ENCODE results near the gene TNFRSF1B.
A peak's percentile ranks its signal among the peaks of the same experiment; 100 is the strongest.

The TNFRSF1B gene

GRCh38 chr1:12142141-12142823 is 24.5 kb upstream of the TNFRSF1B start:
- DNase-seq: no peak

- no peak for DNase-seq
Observed at GRCh38 chr1:12142891-12143630, 23.7 kb upstream of the TNFRSF1B start.

GRCh38 chr1:12143631-12144155 is 23.1 kb upstream of the TNFRSF1B start:
- no peak for DNase-seq

GRCh38 chr1:12144236-12144635 is 22.6 kb upstream of the TNFRSF1B start:
- DNase-seq: no peak

DNA sequence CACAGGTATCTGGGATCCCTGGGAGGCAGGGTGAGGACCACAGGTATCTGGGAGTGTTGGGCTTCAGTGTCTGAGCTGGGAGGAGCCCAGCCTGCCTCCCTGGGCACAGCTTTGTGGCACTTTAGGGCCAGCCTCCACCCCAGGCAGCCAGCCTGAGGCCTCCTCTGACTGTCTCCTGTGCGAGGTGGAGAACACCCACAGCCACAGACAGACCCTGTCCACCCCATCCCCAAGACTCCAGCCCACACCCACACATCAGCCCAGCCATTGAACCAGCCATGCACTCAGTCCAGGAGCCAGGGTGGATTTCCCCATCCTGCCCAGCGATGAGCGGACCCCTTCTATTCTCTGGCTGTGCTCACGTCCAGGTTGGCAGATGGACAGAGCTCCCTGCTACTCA is 21.8 kb upstream of the TNFRSF1B start:
- DNase-seq: no peak

GRCh38 chr1:12145616-12146342 is 21.0 kb upstream of the TNFRSF1B start:
- DNase-seq: no peak

GRCh38 chr1:12146343-12147112 is 20.3 kb upstream of the TNFRSF1B start:
- no peak for DNase-seq

DNA sequence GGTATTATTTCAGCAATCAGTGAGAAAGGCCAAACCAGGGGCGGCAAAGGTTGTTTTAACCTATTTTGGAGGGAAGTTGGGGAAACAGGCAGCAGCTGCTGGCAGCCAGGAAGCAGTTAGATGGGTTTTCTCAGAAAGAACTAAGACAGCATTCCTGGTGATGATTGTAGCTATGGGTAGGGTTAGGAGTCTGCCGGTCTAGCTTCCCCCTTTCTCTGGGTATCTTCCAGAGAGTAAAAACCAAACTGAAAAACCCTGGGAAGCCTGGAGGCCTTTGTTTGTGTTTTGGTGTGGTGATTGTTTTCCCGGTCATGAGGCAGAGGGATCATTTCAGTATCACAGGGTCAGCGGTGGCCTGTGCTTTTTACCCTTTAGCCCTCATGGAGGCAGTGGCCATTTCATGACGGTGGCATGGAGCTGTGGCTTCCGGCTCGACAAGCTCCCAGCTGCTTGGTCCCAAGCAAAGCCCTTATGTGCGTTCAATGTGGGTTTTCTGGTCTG is 19.5 kb upstream of the TNFRSF1B start:
- no peak for DNase-seq

DNA sequence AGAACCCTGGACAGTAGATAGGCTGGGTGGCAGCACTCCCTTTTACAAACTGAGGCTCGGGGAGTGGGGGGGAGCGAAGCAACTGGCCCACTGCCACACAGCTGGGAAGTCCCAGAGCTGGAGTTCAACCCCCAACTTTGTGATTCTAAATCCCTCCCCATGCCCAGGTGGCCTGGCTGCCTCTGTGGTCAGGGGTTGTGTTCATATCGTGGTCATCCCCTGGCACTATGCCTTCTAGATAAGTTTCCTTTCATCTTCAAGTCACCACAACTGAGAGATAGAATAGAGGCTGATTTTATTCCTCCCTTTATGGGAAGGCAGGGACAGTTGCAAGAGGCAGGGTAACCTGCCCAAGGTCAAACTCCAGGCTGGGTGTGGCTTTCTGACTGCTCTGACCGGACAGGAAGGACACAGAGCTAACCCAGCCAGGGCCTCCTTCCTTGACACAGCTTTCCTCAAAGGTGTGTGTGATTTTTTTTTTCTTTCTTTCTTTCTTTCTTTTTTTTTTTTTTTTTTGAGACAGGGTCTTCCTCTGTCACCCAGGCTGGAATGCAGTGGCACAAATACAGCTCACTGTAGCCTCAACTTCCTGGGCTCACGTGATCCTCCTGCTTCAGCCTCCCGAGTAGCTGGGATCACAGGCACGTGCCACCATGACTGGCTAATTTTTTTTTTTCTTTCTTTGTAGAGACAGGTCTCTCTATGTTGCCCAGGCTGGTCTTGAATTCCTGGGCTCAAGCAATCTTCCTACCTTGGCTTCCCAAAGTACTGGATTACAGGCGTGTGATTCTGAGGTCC is 18.4 kb upstream of the TNFRSF1B start:
- DNase-seq: no peak

GRCh38 chr1:12148958-12149790 is 17.6 kb upstream of the TNFRSF1B start:
- no peak for DNase-seq

GRCh38 chr1:12149791-12150175 is 17.0 kb upstream of the TNFRSF1B start:
- no peak for DNase-seq

DNA sequence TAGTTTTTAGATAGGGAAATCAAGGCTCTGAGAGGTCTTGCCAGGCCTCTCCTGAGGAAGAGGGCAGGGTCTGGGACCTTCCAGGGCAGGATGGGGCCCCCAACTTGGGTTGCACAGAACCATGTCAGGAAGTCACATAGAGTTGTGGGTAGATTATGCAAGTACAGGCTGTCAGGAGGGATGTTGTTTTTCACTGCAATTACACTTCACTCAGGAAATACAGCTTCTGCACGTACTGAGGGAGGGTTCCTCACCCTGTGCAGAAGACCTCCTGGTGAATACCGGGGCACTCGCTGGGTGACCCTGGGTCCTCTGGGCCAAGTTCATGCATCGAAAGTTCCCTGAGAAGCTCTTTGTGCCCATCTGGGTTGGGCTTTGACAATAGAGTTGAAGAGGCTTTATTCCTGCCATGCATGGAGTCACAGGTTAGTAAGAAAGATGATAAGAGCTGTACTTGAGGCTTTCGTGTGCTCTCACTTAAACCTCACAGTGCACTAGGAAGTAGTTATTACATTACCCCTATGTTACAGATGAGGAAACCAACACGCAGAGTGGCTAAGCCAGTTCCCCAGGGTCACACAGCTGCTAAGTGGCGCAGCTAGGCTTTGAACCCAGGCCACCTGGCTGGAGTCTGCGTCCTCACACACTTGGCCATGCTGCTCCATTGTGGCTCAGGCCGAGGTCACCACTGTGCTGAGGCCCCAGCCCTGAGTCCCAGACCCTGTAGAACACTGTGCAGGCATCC is 16.2 kb upstream of the TNFRSF1B start:
- peak; percentile 31 for DNase-seq

GRCh38 chr1:12151465-12151864 is 15.3 kb upstream of the TNFRSF1B start:
- no peak for DNase-seq

GRCh38 chr1:12152113-12152891 is 14.5 kb upstream of the TNFRSF1B start:
- no peak for DNase-seq

DNA sequence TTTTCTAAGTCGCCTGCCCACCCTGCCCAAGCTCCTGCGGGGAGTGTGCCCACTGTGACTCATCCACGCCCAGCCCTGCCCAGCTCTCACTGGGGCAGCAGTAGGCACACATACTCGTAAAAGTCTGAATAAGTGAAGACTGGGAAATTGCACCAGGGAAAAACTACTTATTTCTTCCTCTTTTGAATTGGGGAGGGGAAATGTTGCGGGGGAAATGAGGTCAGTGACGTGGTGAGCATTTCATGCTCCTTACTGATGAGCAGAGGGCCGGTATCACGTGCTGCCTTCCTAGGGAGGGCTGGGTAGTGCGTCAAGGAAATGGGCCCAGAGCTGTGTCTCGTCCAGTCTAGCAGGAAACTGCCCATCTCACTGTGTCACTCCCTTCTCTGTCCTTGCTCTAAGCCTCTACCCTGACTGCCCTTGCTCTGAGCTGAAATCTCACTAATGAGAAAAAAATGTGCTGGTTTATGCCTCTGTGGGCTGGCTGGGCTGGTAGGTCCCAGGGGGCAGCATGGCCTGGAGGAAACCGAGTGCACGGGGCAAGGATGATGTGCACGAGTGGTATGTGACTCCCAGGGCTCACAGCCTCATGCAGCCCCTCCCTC is 13.5 kb upstream of the TNFRSF1B start:
- no peak for DNase-seq

- DNase-seq: no peak
Observed at GRCh38 chr1:12155328-12155727, 11.5 kb upstream of the TNFRSF1B start.

DNA sequence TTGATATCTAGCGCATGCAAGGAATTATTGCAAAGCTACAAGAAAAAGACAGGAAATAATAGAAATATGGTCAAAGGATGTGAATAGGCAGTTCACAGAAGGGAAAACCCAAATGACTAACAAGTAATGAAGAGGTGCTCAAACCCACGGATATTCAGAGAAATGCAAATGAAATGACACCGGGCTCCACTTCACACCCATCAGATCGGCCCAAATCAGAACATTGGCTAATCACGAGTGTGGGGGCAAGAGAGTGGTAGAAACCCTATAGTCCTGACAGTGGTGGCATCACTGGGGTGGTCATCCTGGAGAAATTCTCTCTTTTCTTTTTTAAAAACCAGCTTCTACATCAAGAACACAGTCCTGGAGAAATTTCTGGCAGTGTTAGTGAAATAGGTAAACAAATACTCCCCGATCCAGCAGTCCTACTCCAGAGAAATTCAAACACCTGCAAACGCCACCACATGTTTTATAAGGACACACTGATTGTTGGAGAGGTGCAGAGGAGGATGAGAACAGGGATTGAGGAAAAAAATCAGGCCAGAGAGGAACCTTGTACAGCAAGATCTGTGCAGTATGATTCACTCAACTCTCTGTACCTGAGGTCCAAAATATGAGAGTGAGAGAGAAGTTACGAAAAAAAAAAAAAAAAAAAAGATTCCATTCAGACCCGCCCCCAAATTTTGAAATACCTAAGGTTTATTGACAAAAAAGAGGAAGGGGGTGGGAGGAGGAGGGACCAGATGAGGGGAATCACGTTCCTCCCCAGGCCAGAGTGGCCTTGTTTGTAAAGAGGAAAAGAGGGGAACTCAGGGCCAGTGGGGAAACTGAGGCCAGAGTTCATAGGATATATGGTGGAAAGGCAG is 9.2 kb upstream of the TNFRSF1B start:
- no peak for DNase-seq
